HepG2 (cell line): ENCODE measurements around the gene EFNA4. TPM values are rescaled to one million over a fixed set of nuclear protein-coding genes. Genes with fewer than 3 reads are reported as not detected.

Experiments used
- ATAC-seq: fragments of 200-7000 bp; cut with Tn5 transposase; 3 replicates; pipeline ENCODE4 v1.9.1; 2020; ENCODE audit warnings: mild to moderate bottlenecking, moderate library complexity
- BruUV-seq: library from RNA; stranded (reverse); fragments of 400-500 nt; replicated peaks from 2 replicates; lab custom pipeline; 2021; lab: Mats Ljungman, UMichigan
- CTCF ChIA-PET: fragments of 300-600 bp; formaldehyde crosslinking; extraction: SDS; loops from one replicate; lab custom pipeline; 2021; ENCODE audit warnings: low total read pairs, inconsistent platforms, low intra/inter-chr PET ratio; lab: Yijun Ruan, JAX
- POLR2A ChIA-PET: fragments of 350-600 bp; sonication (Branson Sonifier 250); formaldehyde crosslinking; loops from one replicate; lab custom pipeline; 2020; ENCODE audit warnings: antibody characterized with exemption, inconsistent platforms; lab: Yijun Ruan, JAX
- DNase-seq: peaks from one replicate; pipeline ENCODE4 v3.0.0-alpha.2; 2015; ENCODE audit warnings: low spot score
- FAIRE-seq: peaks from 3 replicates; lab custom pipeline; 2011; peaks lifted over from hg19 to GRCh38; lab: Jason Lieb, UNC
- H2AFZ ChIP-seq: one replicate; pipeline ENCODE4 v1.6.1; 2011; ENCODE audit warnings: low read length, inconsistent platforms
- H3K27ac ChIP-seq: fragments of 300-600 bp; 3 replicates; pipeline ENCODE4 v1.8.0; 2011; ENCODE audit warnings: mixed run types, mild to moderate bottlenecking, mixed read lengths, low read length, inconsistent platforms; ENCODE audit not compliant: insufficient read depth; ENCODE audit errors: extremely low read length
- H3K27me3 ChIP-seq, 2 experiments: fragments of 200-600 bp in 1 of 2; 2 replicates in 1 of 2; 3 replicates in 1 of 2; pipeline versions ENCODE4 v1.6.0 to v1.8.0; 2011; ENCODE audit warnings: low read length in 2 of 2, mild to moderate bottlenecking in 2 of 2, moderate library complexity in 2 of 2, inconsistent platforms in 1 of 2; ENCODE audit not compliant: insufficient read depth in 2 of 2, control insufficient read depth in 1 of 2
- H3K36me3 ChIP-seq, 2 experiments: fragments of 200-600 bp in 1 of 2; replicated peaks in 1 of 2; 2 replicates in 1 of 2; 3 replicates in 1 of 2; pipeline versions ENCODE4 v1.5.1 to v1.8.0; 2011; ENCODE audit warnings: low read length in 2 of 2, inconsistent platforms in 1 of 2; ENCODE audit not compliant: insufficient read depth in 2 of 2, control insufficient read depth in 1 of 2
- H3K4me1 ChIP-seq: 2 replicates; pipeline ENCODE4 v1.5.1; 2012; ENCODE audit warnings: low read length, inconsistent platforms; ENCODE audit not compliant: insufficient read depth
- H3K4me2 ChIP-seq: 2 replicates; pipeline ENCODE4 v1.6.0; 2011; ENCODE audit warnings: low read depth, low read length, inconsistent platforms
- H3K4me3 ChIP-seq, 3 experiments: fragments of 200-600 bp in 1 of 3; sonication (generic), shearing (Covaris generic) in 1 of 3; replicated peaks in 1 of 3; 2 replicates each; pipeline ENCODE4 v1.5.1; 2011 to 2016; ENCODE audit warnings: low read length in 3 of 3, inconsistent platforms in 2 of 3, low read depth in 2 of 3, mild to moderate bottlenecking in 2 of 3, control low read depth in 1 of 3, mixed read lengths in 1 of 3; ENCODE audit not compliant: insufficient read depth in 1 of 3
- H3K79me2 ChIP-seq: one replicate; pipeline ENCODE4 v1.6.1; 2011; ENCODE audit warnings: low read length, inconsistent platforms; ENCODE audit not compliant: insufficient read depth
- H3K9ac ChIP-seq: 2 replicates; pipeline ENCODE4 v1.6.0; 2011; ENCODE audit warnings: mild to moderate bottlenecking, low read depth, low read length, inconsistent platforms; ENCODE audit not compliant: insufficient read depth
- H3K9me3 ChIP-seq: 2 replicates; pipeline ENCODE4 v1.5.1; 2012; ENCODE audit warnings: mild to moderate bottlenecking, low read length
- H4K20me1 ChIP-seq: 2 replicates; pipeline ENCODE4 v1.6.0; 2011; ENCODE audit warnings: inconsistent platforms, mild to moderate bottlenecking, low read length, moderate library complexity; ENCODE audit not compliant: insufficient read depth
- KAT8 ChIP-seq: IDR thresholded peaks from 2 replicates; pipeline ENCODE4 v1.6.1; 2016; ENCODE audit warnings: missing genetic modification reagents, missing compliant biosample characterization
- STAG1 ChIP-seq: sonication (generic); formaldehyde crosslinking; IDR thresholded peaks from 2 replicates; pipeline ENCODE4 v1.4.0; 2020; ENCODE audit warnings: missing genetic modification reagents
- U2AF1 ChIP-seq: fragments of 200-400 bp; formaldehyde crosslinking; optimal IDR thresholded peaks from 2 replicates; pipeline ENCODE3; 2017; ENCODE audit warnings: mild to moderate bottlenecking, low read depth, low read length
- ZBED4 ChIP-seq: sonication (generic); formaldehyde crosslinking; IDR thresholded peaks from 2 replicates; pipeline ENCODE4 v1.4.0; 2020; ENCODE audit warnings: missing genetic modification reagents, borderline replicate concordance
- ZFP91 ChIP-seq: sonication (generic); formaldehyde crosslinking; IDR thresholded peaks from 2 replicates; pipeline ENCODE4 v1.9.0; 2022; ENCODE audit warnings: missing genetic modification reagents, mild to moderate bottlenecking, borderline replicate concordance
- WGBS: methylation state at CpG from one replicate; pipeline ENCODE4 v1.1.6; 2017; ENCODE audit warnings: low lambda C conversion rate; 5-methylcytosine and 5-hydroxymethylcytosine counted together
- in situ Hi-C: cut with HindIII; loops from 2 replicates; pipeline ENCODE4 v1.10.0; 2017; ENCODE audit warnings: low pct_unique_long_range_greater_than_20kb; ENCODE audit not compliant: extremely low pct_ligation_motif_present
- intact Hi-C: fragments of 100-400 bp; cut with micrococcal nuclease; formaldehyde crosslinking; loops from one replicate; pipeline ENCODE4 v1.10.0; 2022; ENCODE audit not compliant: unreplicated experiment
- polyA plus RNA-seq, 8 experiments: library from polyadenylated mRNA; depleted of rRNA in 3 of 8; stranded (reverse) in 7 of 8; unstranded in 1 of 8; fragments of >200 nt; fragmentation: Illumina TruSeq in 4 of 8; extraction: Trizol in 4 of 8; gene quantifications; 2 replicates each; pipeline versions ENCODE4 v1.2.1 to v1.2.3, GENCODE V29; 2011 to 2016; ENCODE audit warnings: low read depth in 4 of 8, missing spikeins in 1 of 8, mixed read lengths in 1 of 8; ENCODE audit not compliant: insufficient read depth in 1 of 8
- total RNA-seq, 5 experiments: library from RNA; depleted of rRNA; stranded (reverse); fragments of >200 nt; fragmentation: Illumina TruSeq; extraction: Trizol; gene quantifications; 2 replicates each; pipeline ENCODE4 v1.2.3, GENCODE V29; 2016; ENCODE audit warnings: low read depth in 1 of 5
- TF ChIP-seq, protein P1 (sequence below): sonication (generic); formaldehyde crosslinking; IDR thresholded peaks from 2 replicates; pipeline ENCODE4 v1.4.0; 2020; ENCODE audit warnings: missing genetic modification reagents
- TF ChIP-seq, protein P2 (sequence below): IDR thresholded peaks from 2 replicates; pipeline ENCODE4 v1.6.1; 2016; ENCODE audit warnings: control low read depth

Gene EFNA4
- total and polyA plus RNA-seq, 2 of the 13 experiments (the other 11 are each of a cell fraction or from before 2014, with no cell fraction given) = 12.0 to 17.2 TPM

GRCh38 chr1:155044812-155045657, 18.5 kb upstream of the EFNA4 start (continued):
- TF ChIP-seq U2AF1 (no peak), KAT8 (CRISPR knock-in tag) (0 out of 2 replicates have a peak, but pooled peaks have one; percentile 34), STAG1 (peak; percentile 77), ZFP91 (CRISPR knock-in tag) (peak; percentile 93)
- TF ChIP-seq, protein P1, sequence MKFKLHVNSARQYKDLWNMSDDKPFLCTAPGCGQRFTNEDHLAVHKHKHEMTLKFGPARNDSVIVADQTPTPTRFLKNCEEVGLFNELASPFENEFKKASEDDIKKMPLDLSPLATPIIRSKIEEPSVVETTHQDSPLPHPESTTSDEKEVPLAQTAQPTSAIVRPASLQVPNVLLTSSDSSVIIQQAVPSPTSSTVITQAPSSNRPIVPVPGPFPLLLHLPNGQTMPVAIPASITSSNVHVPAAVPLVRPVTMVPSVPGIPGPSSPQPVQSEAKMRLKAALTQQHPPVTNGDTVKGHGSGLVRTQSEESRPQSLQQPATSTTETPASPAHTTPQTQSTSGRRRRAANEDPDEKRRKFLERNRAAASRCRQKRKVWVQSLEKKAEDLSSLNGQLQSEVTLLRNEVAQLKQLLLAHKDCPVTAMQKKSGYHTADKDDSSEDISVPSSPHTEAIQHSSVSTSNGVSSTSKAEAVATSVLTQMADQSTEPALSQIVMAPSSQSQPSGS (CRISPR knock-in tag) = peak; percentile 58; the same call in 1 of the 2 replicates
- TF ChIP-seq, all 625 proteins: peak for 59

- no TSS peak for BruUV-seq
- no peak overlapping the region for H2AFZ ChIP-seq
- TF ChIP-seq, protein P2, sequence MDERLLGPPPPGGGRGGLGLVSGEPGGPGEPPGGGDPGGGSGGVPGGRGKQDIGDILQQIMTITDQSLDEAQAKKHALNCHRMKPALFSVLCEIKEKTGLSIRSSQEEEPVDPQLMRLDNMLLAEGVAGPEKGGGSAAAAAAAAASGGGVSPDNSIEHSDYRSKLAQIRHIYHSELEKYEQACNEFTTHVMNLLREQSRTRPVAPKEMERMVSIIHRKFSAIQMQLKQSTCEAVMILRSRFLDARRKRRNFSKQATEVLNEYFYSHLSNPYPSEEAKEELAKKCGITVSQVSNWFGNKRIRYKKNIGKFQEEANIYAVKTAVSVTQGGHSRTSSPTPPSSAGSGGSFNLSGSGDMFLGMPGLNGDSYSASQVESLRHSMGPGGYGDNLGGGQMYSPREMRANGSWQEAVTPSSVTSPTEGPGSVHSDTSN (CRISPR knock-in tag) = no peak
- 0 out of 2 replicates have a peak, but pooled peaks have one; percentile 23 for TF ChIP-seq ZBED4
Observed at GRCh38 chr1:155048449-155049334, 14.8 kb upstream of the EFNA4 start.

More at GRCh38 chr1:155048449-155049334, 14.8 kb upstream of the EFNA4 start:
- DNase-seq (no peak), ATAC-seq (0 out of 3 replicates have a peak, but pooled peaks have one; percentile 8), FAIRE-seq (peak; percentile 52)
- H3K9ac ChIP-seq = no peak overlapping the region
- 31% methylated on average over 6 of the region's 8 CpGs for WGBS
- H3K36me3 ChIP-seq = no peaks in the 10 kb centered on the region
- no peak overlapping the region for H3K4me3 ChIP-seq
- peak overlapping the region; percentile 48 for H3K27ac ChIP-seq
- CTCF ChIA-PET = interaction anchor here (2.0 kb wide), 1 partner anchor 31 kb away, joined by 7 read pairs; no protein-coding TSS in a partner anchor
- peaks cover 72% of the 10 kb centered on the region for H3K4me1 ChIP-seq
- no peaks in the 10 kb centered on the region for H3K9me3 ChIP-seq
- H3K27me3 ChIP-seq = no peaks in the 10 kb centered on the region
- H3K4me2 ChIP-seq = peak overlapping the region; percentile 11
- no peaks in the 10 kb centered on the region for H4K20me1 ChIP-seq
- POLR2A ChIA-PET = interaction anchor here (0.7 to 1.0 kb wide), 5 partner anchors 10 to 93 kb away, joined by 3 to 4 read pairs (median 3); partner anchors contain the start of genes PBXIP1 and SHC1
- no peaks in the 10 kb centered on the region for H3K79me2 ChIP-seq
- intact Hi-C loops = loop anchor here (5.0 kb wide), 2 partner anchors 34 to 141 kb away; no protein-coding TSS in a partner anchor
- in situ Hi-C loops = no loop called here
